H1 (cell line): ENCODE results near the gene LAIR1. TPM values are rescaled to one million over a fixed set of nuclear protein-coding genes. Genes with fewer than 3 reads are reported as not detected.

ENCODE experiments used
- CTCF ChIA-PET: fragments of 300-600 bp; sonication (Branson Sonifier 250); formaldehyde crosslinking; loops from one replicate; lab custom pipeline; 2021; ENCODE audit not compliant: partially characterized antibody; lab: Charles Lee
- POLR2A ChIA-PET: fragments of 300-600 bp; sonication (Branson Sonifier 250); formaldehyde crosslinking; loops from one replicate; lab custom pipeline; 2021; ENCODE audit warnings: inconsistent platforms; ENCODE audit not compliant: partially characterized antibody; lab: Charles Lee
- DNase-seq, 2 experiments: peaks; one replicate each; pipeline versions ENCODE4 v3.0.0 to v3.0.0-alpha.2; 2010 to 2022; ENCODE audit warnings: low spot score in 2 of 2, low read depth in 1 of 2, mixed read lengths in 1 of 2
- FAIRE-seq: peaks from 2 replicates; lab custom pipeline; 2011; peaks lifted over from hg19 to GRCh38; lab: Jason Lieb, UNC
- H2AFZ ChIP-seq: 2 replicates; pipeline ENCODE4 v1.8.1; 2012; ENCODE audit warnings: low read length, inconsistent platforms
- H2AK5ac ChIP-seq: 2 replicates; pipeline ENCODE4 v1.6.1; 2013; ENCODE audit warnings: low read depth, low read length
- H2BK120ac ChIP-seq: replicated peaks from 2 replicates; pipeline ENCODE3; 2013; ENCODE audit warnings: low read depth, low read length, inconsistent platforms
- H2BK12ac ChIP-seq: 2 replicates; pipeline ENCODE4 v1.6.1; 2013; ENCODE audit warnings: low read depth, low read length
- H2BK15ac ChIP-seq: 2 replicates; pipeline ENCODE4 v1.6.1; 2013; ENCODE audit warnings: low read length
- H2BK20ac ChIP-seq: 2 replicates; pipeline ENCODE4 v1.6.1; 2013; ENCODE audit warnings: low read length
- H2BK5ac ChIP-seq: 2 replicates; pipeline ENCODE4 v1.6.1; 2013; ENCODE audit warnings: low read depth, low read length
- H3K14ac ChIP-seq: 2 replicates; pipeline ENCODE4 v1.6.1; 2013; ENCODE audit warnings: inconsistent platforms; ENCODE audit not compliant: insufficient read length
- H3K18ac ChIP-seq: 2 replicates; pipeline ENCODE4 v1.6.1; 2013; ENCODE audit warnings: low read length; ENCODE audit errors: extremely low read depth
- H3K23ac ChIP-seq: 2 replicates; pipeline ENCODE4 v1.6.1; 2013; ENCODE audit warnings: inconsistent platforms; ENCODE audit not compliant: insufficient read length
- H3K23me2 ChIP-seq: 2 replicates; pipeline ENCODE4 v1.6.1; 2013; ENCODE audit warnings: low read depth, low read length
- H3K27ac ChIP-seq: 2 replicates; pipeline ENCODE4 v1.6.1; 2011; ENCODE audit warnings: low read depth, low read length, inconsistent platforms
- H3K27me3 ChIP-seq, 4 experiments: replicated peaks in 1 of 4; 1 replicate in 1 of 4; 2 replicates in 3 of 4; pipeline versions ENCODE4 v1.6.1 to v1.8.1; 2011 to 2013; ENCODE audit warnings: low read length in 3 of 4, mild to moderate bottlenecking in 3 of 4, inconsistent platforms in 2 of 4, mixed read lengths in 2 of 4, moderate library complexity in 1 of 4; ENCODE audit not compliant: control insufficient read depth in 3 of 4, insufficient read depth in 3 of 4; ENCODE audit errors: extremely low read depth in 1 of 4
- H3K36me3 ChIP-seq, 4 experiments: 2 replicates each; pipeline versions ENCODE4 v1.6.1 to v1.8.1; 2011 to 2013; ENCODE audit warnings: mild to moderate bottlenecking in 4 of 4, low read length in 3 of 4, moderate library complexity in 2 of 4, control low read depth in 1 of 4, inconsistent platforms in 1 of 4; ENCODE audit not compliant: insufficient read depth in 4 of 4, control insufficient read depth in 2 of 4
- H3K4ac ChIP-seq: replicated peaks from 2 replicates; pipeline ENCODE3; 2013; ENCODE audit warnings: low read length, low read depth, mixed read lengths, inconsistent platforms; ENCODE audit not compliant: insufficient read length
- H3K4me1 ChIP-seq, 4 experiments: replicated peaks in 1 of 4; 1 replicate in 1 of 4; 2 replicates in 3 of 4; pipeline versions ENCODE4 v1.6.1 to v1.8.1; 2011 to 2013; ENCODE audit warnings: low read length in 3 of 4, inconsistent platforms in 2 of 4, mixed read lengths in 1 of 4; ENCODE audit not compliant: insufficient read depth in 4 of 4, control insufficient read depth in 3 of 4
- H3K4me2 ChIP-seq, 2 experiments: 2 replicates each; pipeline versions ENCODE4 v1.6.1 to v1.8.1; 2011 to 2013; ENCODE audit warnings: low read depth in 2 of 2, low read length in 2 of 2, control low read depth in 1 of 2, inconsistent platforms in 1 of 2, mild to moderate bottlenecking in 1 of 2; ENCODE audit not compliant: insufficient read depth in 1 of 2
- H3K4me3 ChIP-seq, 4 experiments: fragments of 200-600, 300-600 bp in 1 of 4; sonication (generic), shearing (Covaris generic), sonication (Bioruptor Twin) in 1 of 4; 2 replicates each; pipeline versions ENCODE4 v1.5.1 to v1.8.1; 2011 to 2016; ENCODE audit warnings: low read length in 4 of 4, low read depth in 3 of 4, control low read depth in 2 of 4, inconsistent platforms in 2 of 4, mild to moderate bottlenecking in 2 of 4, mixed read lengths in 1 of 4, moderate library complexity in 1 of 4; ENCODE audit not compliant: insufficient read depth in 2 of 4; ENCODE audit errors: extremely low read depth in 1 of 4
- H3K56ac ChIP-seq: replicated peaks from 2 replicates; pipeline ENCODE3; 2013; ENCODE audit warnings: low read depth, mild to moderate bottlenecking, mixed read lengths, low read length, inconsistent platforms; ENCODE audit not compliant: insufficient read length
- H3K79me1 ChIP-seq: 2 replicates; pipeline ENCODE4 v1.6.1; 2013; ENCODE audit warnings: low read depth, low read length, control low read depth
- H3K79me2 ChIP-seq, 2 experiments: 2 replicates each; pipeline versions ENCODE4 v1.6.1 to v1.8.1; 2012 to 2013; ENCODE audit warnings: low read length in 2 of 2, mild to moderate bottlenecking in 2 of 2, inconsistent platforms in 1 of 2; ENCODE audit not compliant: insufficient read depth in 2 of 2, control insufficient read depth in 1 of 2
- H3K9ac ChIP-seq, 4 experiments: replicated peaks in 1 of 4; 1 replicate in 1 of 4; 2 replicates in 3 of 4; pipeline versions ENCODE4 v1.6.1 to v1.8.1; 2011 to 2013; ENCODE audit warnings: low read depth in 3 of 4, low read length in 3 of 4, control low read depth in 2 of 4, mild to moderate bottlenecking in 2 of 4, moderate library complexity in 2 of 4, inconsistent platforms in 1 of 4; ENCODE audit errors: extremely low read depth in 1 of 4
- H3K9me3 ChIP-seq, 2 experiments: 2 replicates each; pipeline versions ENCODE4 v1.6.1 to v1.8.1; 2012 to 2013; ENCODE audit warnings: mild to moderate bottlenecking in 2 of 2, moderate library complexity in 2 of 2, control low read depth in 1 of 2, inconsistent platforms in 1 of 2, low read depth in 1 of 2, low read length in 1 of 2, mixed read lengths in 1 of 2; ENCODE audit not compliant: insufficient read depth in 2 of 2
- H4K20me1 ChIP-seq, 2 experiments: replicated peaks in 1 of 2; 2 replicates each; pipeline versions ENCODE3 to v1.8.1; 2011 to 2013; ENCODE audit warnings: inconsistent platforms in 2 of 2, low read length in 2 of 2, mild to moderate bottlenecking in 1 of 2; ENCODE audit not compliant: insufficient read depth in 2 of 2, control insufficient read depth in 1 of 2
- H4K5ac ChIP-seq: 2 replicates; pipeline ENCODE4 v1.6.1; 2013; ENCODE audit warnings: low read length, low read depth, mixed read lengths, inconsistent platforms; ENCODE audit not compliant: insufficient read length
- H4K8ac ChIP-seq: 2 replicates; pipeline ENCODE4 v1.8.0; 2013; ENCODE audit warnings: mild to moderate bottlenecking, moderate library complexity, low read length, inconsistent platforms; ENCODE audit not compliant: insufficient read depth; ENCODE audit errors: extremely low read depth
- H4K91ac ChIP-seq: replicated peaks from 2 replicates; pipeline ENCODE3; 2013; ENCODE audit warnings: low read length, mixed read lengths, inconsistent platforms; ENCODE audit not compliant: insufficient read length
- SAP30 ChIP-seq: fragments of 300-600 bp; sonication (generic); IDR thresholded peaks from 2 replicates; pipeline ENCODE4 v1.7.1; 2012; ENCODE audit warnings: low read length, moderate library complexity, mild to moderate bottlenecking, inconsistent platforms; ENCODE audit not compliant: insufficient read depth, insufficient replicate concordance
- SP2 ChIP-seq: IDR thresholded peaks from 2 replicates; pipeline ENCODE4 v1.6.1; 2012; ENCODE audit warnings: mild to moderate bottlenecking, low read length, inconsistent platforms
- WGBS, 2 experiments: shearing (Covaris generic) in 1 of 2; methylation state at CpG; one replicate each; pipeline versions ENCODE4 v1.1.6 to v1.1.7; 2013 to 2015; ENCODE audit warnings: low lambda C conversion rate in 2 of 2, mixed read lengths in 2 of 2, inconsistent platforms in 1 of 2, low coverage in 1 of 2, missing lambda C conversion rate in 1 of 2; ENCODE audit not compliant: insufficient replicate concordance in 2 of 2, insufficient coverage in 1 of 2, insufficient read length in 1 of 2; ENCODE audit errors: extremely low coverage in 1 of 2, missing lambda C conversion rate in 1 of 2; 5-methylcytosine and 5-hydroxymethylcytosine counted together
- polyA plus RNA-seq, 7 experiments: library from polyadenylated mRNA; depleted of rRNA in 3 of 7; stranded (reverse) in 5 of 7; unstranded in 2 of 7; fragments of >200 nt in 5 of 7; fragments of 200-250 nt in 2 of 7; gene quantifications; 1 replicate in 5 of 7; 2 replicates in 1 of 7; 4 replicates in 1 of 7; pipeline versions ENCODE4 v1.2.1 to v1.2.3, GENCODE V29; 2011 to 2013; ENCODE audit warnings: missing spikeins in 2 of 7, mixed read lengths in 2 of 7
- total RNA-seq: library from RNA; stranded (reverse); fragmentation: NEBNext Ultra II Directional; extraction: Animal tissue kit (Norgen Biotek cat#: 25700); gene quantifications from 2 replicates; pipeline ENCODE4 v1.2.1, GENCODE V29; 2021

LAIR1 gene
- total and polyA plus RNA-seq, 2 of the 8 experiments (the other 6 are each of a cell fraction or from before 2014, with no cell fraction given) = 0.18 TPM; not detected in 1

- Histone ChIP-seq H2BK15ac (0 out of 2 replicates have a peak overlapping the region, but pooled peaks have one; percentile 23), H3K56ac (no peak overlapping the region), H4K5ac (no peak overlapping the region), H2BK12ac (no peak overlapping the region), H3K9me3 (no peaks in the 10 kb centered on the region), H3K27ac (no peak overlapping the region), H2BK120ac (no peak overlapping the region), H3K18ac (no peak overlapping the region), H3K4me3 (no peak overlapping the region), H4K8ac (no peak overlapping the region), H4K20me1 (no peaks in the 10 kb centered on the region), H3K79me2 (no peaks in the 10 kb centered on the region), H3K79me1 (no peaks in the 10 kb centered on the region), H4K91ac (peak overlapping the region; percentile 11), H3K23me2 (no peaks in the 10 kb centered on the region), H2AFZ (no peak overlapping the region), H3K23ac (no peak overlapping the region), H2BK20ac (no peak overlapping the region), H3K4me2 (no peak overlapping the region), H3K9ac (no peak overlapping the region), H3K4ac (no peak overlapping the region), H3K14ac (no peak overlapping the region), H3K4me1 (no peaks in the 10 kb centered on the region; a peak in 1 of 7 replicates), H2AK5ac (no peak overlapping the region), H2BK5ac (no peak overlapping the region), H3K27me3 (no peaks in the 10 kb centered on the region), H3K36me3 (no peaks in the 10 kb centered on the region)
- TF ChIP-seq SAP30 (no peak), SP2 (no peak)
- ChIA-PET POLR2A (no interaction called here), CTCF (interaction anchor here (0.9 to 2.4 kb wide), 4 partner anchors 9 to 20 kb away, joined by 3 to 5 read pairs (median 4); no protein-coding TSS in a partner anchor)
- DNase-seq = no peak
- WGBS, 2 experiments = 73% methylated on average over 12 of the region's 12 CpGs; no CpG with 5 or more reads in 1 of the 2 experiments
- no peak for FAIRE-seq
Measured at GRCh38 chr19:54335979-54336892, 28.5 kb downstream of the LAIR1 start.
